ENCODE data around the gene SEC22A.

The SEC22A gene

DNA sequence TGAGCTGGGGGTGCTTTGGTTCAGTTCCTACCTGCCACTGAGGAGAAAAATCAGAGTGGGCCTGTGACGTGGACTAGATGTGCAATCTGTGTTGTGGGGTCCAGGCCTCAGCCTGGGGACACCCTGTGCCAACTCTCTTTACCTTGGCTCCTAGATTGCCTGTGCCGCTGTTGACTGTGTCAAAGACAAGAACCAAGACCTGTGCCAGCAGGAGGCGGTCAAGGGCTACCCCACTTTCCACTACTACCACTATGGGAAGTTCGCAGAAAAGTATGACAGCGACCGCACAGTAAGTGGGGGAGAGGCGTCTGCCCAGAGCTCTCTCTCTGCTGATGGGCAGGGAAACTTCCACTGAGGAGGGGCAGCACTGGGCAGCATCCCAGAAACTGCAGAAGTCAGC is 40.6 kb upstream of the SEC22A start:
- H3K4me3 ChIP-seq (ENCODE audit: control insufficient read depth, low read depth, low read length) = no peak overlapping the region
- TF ChIP-seq, protein P1, sequence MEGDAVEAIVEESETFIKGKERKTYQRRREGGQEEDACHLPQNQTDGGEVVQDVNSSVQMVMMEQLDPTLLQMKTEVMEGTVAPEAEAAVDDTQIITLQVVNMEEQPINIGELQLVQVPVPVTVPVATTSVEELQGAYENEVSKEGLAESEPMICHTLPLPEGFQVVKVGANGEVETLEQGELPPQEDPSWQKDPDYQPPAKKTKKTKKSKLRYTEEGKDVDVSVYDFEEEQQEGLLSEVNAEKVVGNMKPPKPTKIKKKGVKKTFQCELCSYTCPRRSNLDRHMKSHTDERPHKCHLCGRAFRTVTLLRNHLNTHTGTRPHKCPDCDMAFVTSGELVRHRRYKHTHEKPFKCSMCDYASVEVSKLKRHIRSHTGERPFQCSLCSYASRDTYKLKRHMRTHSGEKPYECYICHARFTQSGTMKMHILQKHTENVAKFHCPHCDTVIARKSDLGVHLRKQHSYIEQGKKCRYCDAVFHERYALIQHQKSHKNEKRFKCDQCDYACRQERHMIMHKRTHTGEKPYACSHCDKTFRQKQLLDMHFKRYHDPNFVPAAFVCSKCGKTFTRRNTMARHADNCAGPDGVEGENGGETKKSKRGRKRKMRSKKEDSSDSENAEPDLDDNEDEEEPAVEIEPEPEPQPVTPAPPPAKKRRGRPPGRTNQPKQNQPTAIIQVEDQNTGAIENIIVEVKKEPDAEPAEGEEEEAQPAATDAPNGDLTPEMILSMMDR (conservative IDR thresholded peaks at IDR 0.05; ENCODE audit: control insufficient read depth, insufficient read depth, low read depth, low read length) = no peak
- DNase-seq (ENCODE audit: low read depth) = no peak

GRCh38 chr3:123163141-123163540 is 38.6 kb upstream of the SEC22A start:
- DNase-seq (ENCODE audit: low read depth) = no peak
- TF ChIP-seq, protein P1 (conservative IDR thresholded peaks at IDR 0.05; ENCODE audit: control insufficient read depth, insufficient read depth, low read depth, low read length) = no peak
- no peak overlapping the region for H3K4me3 ChIP-seq (ENCODE audit: control insufficient read depth, low read depth, low read length)

DNA sequence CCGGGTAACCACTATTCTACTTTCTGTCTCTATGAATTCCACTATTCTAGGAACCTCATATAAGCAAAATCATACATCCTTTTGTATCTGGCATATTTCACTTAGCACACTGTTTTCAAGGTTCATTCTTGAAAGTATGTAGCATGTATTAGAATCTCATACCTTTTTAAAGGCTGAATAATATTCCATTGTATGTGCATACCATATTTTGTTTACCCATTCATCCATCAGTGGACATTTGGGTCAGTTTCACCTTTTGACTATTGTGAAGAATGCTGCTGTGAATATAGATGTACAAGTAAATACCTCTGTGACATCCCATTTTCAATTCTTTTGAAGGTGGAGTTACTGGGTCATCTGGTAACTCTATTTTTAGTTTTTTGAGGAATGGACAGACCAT is 36.6 kb upstream of the SEC22A start:
- no peak overlapping the region for H3K4me3 ChIP-seq (ENCODE audit: control insufficient read depth, low read depth, low read length)
- no peak for DNase-seq (ENCODE audit: low read depth)
- TF ChIP-seq, protein P1 (conservative IDR thresholded peaks at IDR 0.05; ENCODE audit: control insufficient read depth, insufficient read depth, low read depth, low read length) = no peak

DNA sequence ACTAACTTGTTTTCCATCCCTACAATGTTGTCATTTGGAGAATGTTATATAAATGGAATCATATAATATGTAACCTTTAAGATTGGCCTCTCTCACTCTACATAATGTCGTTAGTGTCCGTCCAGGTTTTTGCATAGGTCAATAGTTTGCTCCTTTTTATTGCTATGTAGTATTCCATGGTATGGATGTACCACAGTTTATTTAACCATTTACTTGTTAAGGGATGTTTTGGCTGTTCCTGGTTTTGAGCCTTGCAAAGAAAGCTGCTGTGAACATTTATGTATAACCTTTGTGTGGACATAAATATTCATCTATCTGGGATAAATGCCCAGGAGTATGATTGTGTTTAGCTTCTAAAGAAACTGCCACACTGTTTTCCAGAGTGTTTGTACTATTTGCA is 34.1 kb upstream of the SEC22A start:
- no peak for DNase-seq (ENCODE audit: low read depth)
- no peak overlapping the region for H3K4me3 ChIP-seq (ENCODE audit: control insufficient read depth, low read depth, low read length)
- TF ChIP-seq, protein P1 (conservative IDR thresholded peaks at IDR 0.05; ENCODE audit: control insufficient read depth, insufficient read depth, low read depth, low read length) = no peak

DNA sequence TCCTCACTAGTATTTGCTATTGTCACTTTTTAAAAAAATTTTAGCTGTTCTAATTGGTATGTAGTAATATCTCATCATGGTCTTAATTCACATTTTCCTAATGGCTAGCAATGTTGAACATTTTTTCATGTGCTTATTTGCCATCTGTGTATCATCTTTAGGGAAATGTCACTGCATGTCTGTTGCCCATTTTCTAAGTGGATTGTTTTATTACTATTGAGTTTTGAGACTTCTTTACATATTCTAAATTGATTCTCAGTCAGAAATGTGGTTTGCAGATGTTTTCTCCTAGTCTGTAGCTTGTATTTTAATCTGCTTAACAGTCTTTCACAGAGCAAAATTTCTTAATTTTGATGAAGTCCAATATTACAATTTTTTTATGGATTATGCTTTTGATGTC is 33.6 kb upstream of the SEC22A start:
- no peak for DNase-seq (ENCODE audit: low read depth)
- TF ChIP-seq, protein P1 (conservative IDR thresholded peaks at IDR 0.05; ENCODE audit: control insufficient read depth, insufficient read depth, low read depth, low read length) = no peak
- no peak overlapping the region for H3K4me3 ChIP-seq (ENCODE audit: control insufficient read depth, low read depth, low read length)

- no peak for DNase-seq (ENCODE audit: low read depth)
- H3K4me3 ChIP-seq (ENCODE audit: control insufficient read depth, low read depth, low read length) = no peak overlapping the region
- TF ChIP-seq, protein P1 (conservative IDR thresholded peaks at IDR 0.05; ENCODE audit: control insufficient read depth, insufficient read depth, low read depth, low read length) = no peak
Observed at GRCh38 chr3:123168605-123169004, 33.1 kb upstream of the SEC22A start.

- TF ChIP-seq, protein P1 (conservative IDR thresholded peaks at IDR 0.05; ENCODE audit: control insufficient read depth, insufficient read depth, low read depth, low read length) = no peak
- no peak overlapping the region for H3K4me3 ChIP-seq (ENCODE audit: control insufficient read depth, low read depth, low read length)
- DNase-seq (ENCODE audit: low read depth) = no peak
Observed at GRCh38 chr3:123169492-123169929, 32.2 kb upstream of the SEC22A start.
